ENCODE measurements around the gene SHANK3.
"Not testable (repeated sequence)": the region's sequence is repeated elsewhere in the genome, so short reads cannot be mapped to it uniquely, and the experiment has no call there.

Gene SHANK3

DNA sequence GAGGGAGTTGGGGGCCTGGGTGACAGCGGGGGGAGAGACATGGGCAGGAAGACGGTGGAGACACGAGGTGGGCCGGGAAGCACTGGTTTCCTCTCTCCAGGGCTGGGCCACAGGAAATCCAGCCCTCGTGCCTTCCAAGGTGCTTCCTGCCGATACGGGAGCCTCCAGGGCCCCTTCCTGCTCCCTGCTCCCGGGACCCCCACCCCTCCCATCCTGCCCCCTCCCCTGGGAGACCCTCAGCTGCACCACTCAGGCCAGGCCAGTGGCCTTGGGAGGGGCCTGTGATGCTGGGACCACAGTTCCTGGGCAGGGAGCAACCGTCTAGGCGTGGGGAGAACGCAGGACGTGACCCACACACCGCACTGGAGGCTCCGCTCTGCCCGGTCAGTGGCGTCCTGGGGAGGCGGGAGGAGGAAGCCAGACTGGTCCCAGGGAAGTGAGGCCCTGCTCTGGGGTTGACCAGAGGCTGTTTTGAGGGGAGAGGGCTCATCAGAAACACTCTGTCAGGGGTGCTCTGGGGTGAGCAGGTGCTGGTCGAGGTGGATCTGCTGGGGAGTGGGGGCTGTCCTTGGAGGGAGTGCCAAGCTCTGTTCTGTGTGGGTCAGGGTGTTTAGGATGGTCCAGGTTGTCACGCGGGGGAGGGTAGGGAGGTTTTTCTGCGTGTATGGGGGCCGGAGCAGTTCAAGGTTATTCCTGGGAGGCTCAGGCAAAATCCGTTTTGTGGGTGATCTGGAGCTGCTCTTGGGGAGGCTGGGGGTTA is at the start of gene SHANK3:
Gene SHANK3, plus strand, starts transcription at position 353 of the 760 bp plus-strand sequence.
- DNase-seq = no peak

DNA sequence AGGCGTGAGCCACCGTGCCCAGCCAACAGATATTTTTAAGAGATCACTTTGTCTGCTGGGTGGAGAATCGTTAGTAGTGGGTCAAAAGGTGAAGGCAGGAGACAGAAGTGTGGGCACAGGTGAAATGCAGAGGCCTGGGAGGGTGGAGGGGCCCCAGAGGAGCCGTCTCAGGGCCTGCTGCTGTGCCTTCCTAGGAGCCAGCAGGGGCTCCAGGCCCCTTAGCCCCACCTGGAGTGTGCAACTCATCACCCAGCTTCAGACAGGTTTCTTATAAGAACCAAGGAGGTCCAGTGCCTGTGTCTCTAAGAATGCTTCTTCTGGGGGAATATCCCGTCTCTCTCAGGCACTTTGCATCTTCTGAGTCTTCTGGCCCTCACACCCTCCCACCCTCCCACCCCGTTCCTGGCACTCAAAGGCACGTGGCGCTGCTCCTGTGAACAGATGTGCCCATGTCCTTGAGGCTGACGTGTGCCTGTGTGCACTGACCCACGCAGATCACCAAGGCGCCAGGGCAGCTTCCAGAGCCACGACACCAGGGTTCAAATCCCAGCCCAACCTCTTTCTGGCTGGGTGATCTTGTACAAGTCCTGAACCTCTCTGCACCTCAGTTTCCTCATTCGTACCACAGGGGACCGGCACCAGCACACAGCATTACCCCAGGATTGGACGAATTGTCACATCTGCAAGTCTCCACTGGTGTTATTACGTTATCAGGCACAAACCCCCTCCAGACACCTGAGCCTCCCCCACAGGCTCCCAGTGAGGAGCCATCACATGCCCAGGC is 48.1 kb upstream of the SHANK3 start:
- no peak for DNase-seq

DNA sequence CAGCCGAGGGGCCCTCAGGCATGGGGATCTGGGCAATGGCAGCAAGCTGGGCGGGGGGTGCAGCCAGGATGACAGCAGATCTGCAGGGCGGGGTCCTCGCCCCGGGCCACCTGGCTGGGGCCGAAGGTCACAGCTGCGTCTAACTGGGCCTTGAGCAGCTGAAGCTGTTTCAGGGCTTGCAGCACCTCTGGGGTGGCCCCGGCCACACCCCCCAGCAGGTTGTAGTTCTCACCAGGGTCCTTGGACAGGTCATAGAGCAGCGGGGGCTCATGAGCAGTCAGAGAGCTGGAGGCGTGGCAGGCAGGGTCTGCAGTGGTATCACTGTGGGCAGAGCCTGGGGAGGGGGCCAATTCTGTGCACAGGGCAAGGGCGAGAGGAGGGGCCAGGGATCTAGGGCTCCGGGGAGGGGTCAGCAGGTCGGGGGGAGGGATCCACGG is 47.5 kb upstream of the SHANK3 start:
- no peak for DNase-seq

DNA sequence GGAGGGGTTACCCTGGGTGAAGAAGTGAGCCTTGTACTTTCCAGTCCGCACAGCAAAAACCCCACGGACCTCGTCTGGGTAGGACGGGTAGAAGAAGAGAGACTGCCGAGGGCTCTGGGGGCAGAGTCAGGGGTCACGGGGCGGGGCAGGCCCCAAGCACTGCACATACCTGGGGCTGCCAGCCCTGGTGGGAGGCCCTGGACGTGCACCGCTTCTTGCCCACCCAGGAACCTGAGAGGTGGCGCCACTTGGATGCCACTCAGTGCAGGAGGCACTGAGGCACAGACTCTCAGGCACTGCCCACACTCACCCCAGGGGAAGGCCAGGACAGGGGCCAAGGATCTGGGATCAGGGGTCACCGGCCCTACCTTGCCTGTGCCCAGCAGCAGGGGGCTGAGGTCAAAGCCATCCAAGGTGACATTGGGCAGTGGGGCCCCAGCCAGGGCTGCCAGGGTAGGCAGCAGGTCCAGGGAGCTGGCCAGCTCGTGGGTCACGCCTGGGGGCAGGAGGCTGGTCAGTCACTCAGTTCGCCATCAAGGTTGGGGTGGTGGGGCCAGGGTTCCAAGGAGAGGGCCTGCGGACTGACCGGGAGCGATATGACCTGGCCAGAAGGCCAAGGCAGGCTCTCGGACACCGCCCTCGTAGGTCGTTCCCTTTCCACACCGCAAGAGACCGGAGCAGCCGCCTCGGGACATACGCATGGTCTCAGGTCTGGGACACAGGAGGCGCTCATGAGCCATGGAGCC is 46.9 kb upstream of the SHANK3 start:
- DNase-seq = no peak

DNA sequence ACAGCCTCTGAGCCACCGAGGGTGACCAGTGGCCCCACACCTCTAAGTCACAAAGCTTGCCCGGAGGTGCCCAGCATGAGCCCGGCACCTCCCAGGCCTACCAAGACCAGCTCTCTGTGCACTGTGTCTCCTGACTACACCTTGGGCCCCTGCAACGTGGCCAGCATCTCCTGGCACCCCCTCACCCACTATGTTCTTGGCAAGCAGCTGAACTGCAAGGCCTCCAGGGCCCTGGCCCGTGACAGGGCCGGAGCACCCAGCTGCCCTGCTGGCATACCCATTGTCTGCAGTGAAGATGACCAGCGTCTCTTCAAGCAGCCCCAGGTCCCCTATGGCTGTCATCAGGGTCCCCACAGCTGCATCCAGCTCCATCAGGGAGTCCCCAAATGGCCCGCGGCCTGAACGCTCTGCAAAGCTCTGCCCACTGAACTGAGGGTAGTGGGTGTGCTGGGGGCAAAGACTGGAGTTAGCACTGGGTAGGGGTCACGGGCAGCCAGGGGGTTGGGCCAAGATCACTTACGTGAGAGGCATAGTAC is 46.2 kb upstream of the SHANK3 start:
- DNase-seq = no peak

DNA sequence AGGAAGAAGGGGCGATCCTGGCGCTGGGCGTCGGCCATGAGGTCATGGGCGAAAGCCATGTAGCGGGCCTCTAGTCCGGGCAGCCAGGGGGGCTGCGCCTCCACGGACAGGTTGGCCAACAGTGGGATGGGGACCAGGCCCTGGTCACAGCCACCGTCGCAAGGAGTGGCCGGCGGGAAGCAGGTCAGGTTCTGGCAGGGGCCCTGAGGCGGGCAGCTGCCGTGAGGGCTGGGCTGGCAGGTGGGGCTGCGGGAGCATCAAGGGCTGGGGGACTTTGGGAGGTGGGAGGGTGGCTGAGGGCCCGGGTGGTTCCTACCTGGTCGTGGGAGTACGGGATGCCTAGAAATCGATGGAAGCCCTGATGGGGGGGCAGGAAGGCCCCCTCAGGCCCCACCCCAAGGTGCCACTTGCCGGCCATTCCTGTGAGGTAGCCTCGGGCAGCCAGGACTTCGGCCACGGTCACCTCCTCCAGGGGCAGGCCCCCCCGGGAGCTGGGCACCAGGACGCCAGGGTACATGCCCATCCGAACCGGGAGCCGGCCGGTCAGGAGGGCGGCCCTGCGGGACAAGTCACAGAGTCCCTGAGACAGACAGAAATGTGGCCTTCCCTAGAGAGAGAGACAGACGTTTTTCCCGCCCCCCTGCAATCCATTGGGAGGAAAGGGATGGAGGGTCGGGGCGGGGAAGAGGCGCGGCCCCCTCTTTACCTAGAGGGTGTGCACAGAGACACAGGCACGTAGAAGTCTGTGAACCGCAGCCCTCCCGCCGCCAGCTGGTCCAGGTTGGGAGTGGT is 45.6 kb upstream of the SHANK3 start:
- no peak for DNase-seq

DNA sequence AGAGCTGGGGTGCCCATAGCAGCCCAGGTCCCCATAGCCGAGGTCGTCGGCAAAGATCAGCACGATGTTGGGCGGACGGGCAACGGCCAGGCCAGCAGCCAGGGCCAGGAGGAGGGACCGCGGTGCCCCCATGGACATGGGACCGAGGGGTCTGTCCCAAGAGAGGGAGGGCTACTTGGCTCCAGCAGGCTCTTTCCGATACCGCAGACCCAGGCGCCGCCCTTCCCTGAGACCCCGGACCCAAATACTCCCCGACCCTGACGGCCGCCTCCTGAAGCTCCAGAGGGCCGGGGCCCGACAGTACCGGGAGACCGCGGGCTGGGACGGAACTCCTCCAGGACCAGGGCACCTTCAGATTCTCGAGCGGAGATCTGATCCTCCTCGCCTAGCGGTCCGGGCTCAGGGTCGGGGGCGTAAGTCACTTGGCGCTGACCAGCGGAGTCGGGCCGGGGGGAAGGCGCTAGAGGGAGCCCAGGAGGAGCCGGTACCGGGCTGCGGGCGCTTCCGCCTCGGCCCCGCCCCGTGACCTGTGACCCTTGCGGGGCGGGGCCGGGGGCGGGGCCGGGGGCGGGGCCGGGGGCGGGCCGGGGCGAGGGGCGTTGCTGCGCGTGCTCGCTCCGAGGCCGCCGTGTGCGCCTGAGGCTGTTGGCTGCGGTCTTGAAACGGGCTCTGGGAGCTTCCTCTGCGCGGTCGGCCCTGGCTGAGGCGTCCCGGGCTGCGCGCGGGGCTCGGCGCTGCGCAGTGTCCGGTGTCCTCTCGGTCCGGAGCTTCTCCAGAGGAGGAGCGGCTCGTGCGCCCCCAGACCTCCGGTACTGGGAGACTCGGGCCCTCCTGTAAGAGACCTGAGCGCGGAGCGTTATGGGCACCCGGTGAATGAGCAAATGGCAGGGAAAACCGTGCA is 44.7 kb upstream of the SHANK3 start, which contains the start of gene ARSA:
Gene ARSA, minus strand, starts transcription at position 511 of the 901 bp plus-strand sequence. Its CDS starts 373 bp downstream, at position 138.
- peak; percentile 56 for DNase-seq

DNA sequence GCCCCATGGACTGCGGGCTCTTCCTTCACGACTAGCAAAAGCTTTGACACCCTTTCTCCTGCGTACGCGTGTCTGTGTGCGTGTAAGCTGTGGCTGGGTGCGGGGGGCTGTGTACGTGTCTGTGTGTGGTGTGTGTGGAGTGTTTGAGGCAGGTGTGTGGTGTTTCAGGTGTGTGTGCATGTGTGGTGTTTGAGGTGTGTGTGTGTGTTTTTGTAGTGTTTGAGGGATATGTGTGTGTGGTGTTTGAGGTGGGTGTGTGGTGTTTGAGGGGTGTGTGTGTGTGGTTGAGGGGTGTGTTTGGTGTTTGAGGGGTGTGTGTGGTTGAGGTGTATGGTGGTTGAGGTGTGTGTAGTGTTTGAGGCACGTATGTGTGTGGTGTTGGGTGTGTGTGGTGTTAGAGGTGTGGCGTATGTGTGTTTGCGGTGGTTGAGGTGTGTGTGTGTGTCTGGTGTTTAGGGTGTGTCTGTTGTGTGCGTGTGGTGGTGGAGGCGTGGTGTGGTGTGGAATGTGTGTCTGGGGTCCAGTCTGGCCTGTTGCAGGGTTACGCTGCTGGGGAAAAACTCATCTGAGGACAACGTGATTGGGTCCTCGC is 44.0 kb upstream of the SHANK3 start:
- no peak for DNase-seq

DNA sequence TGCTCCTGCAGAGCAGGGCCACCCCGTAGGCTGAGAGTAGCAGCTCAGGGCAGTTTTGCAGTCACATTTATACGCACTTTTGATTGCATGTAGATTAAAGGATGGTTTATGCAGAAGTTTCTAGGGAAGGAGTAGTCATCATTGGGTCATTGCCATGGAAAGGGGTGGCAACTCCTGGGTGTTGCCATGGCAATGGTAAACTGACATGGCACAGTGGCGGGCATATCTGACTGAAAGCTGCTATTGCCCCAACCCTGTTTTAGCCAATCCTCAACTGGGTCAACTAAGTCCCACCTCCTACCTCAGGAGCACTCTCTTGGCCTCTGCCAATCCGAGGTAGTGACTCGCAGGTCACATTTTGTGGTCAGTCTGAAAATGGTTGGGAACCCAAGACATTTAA is 42.2 kb upstream of the SHANK3 start:
- DNase-seq = no peak

DNA sequence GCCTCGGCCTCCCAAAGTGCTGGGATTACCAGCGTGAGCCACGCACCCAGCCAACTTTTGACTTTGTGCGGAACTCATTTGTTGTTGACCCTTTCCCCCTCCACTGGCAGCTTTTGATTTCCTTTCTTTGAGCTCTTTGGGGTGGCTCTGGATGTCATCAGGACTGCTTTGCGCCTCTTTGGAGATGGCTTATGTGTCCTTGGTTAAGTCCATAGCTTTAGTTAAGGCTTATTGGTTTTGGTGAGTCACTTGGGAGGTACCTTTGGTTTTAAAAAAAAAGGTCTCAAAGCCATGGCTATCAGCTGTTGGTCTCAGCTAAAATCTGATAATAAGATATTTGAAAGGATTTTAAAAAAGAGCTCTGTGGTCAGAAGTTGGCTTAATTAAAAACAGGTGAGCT is 39.5 kb upstream of the SHANK3 start:
- DNase-seq = no peak

DNA sequence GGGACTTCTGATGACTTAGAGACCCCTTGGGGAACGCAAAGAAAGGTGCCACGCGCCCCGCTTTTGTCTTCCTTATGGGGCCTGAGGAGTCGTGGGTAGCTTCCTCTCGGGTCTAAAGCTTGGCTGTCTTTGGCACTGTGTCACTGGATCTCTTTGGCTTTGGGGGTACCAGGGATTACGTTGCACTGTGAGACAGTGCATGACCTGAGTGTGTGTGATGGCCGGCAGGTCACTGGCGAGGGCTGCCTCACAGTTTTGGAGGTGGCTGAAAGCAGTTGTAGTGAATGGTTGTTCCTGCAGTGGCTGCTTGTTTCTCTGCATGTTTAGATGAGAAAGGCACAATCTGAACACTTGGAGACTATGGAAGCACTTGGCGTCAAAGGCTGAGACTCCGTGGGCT is 38.9 kb upstream of the SHANK3 start:
- no peak for DNase-seq

DNA sequence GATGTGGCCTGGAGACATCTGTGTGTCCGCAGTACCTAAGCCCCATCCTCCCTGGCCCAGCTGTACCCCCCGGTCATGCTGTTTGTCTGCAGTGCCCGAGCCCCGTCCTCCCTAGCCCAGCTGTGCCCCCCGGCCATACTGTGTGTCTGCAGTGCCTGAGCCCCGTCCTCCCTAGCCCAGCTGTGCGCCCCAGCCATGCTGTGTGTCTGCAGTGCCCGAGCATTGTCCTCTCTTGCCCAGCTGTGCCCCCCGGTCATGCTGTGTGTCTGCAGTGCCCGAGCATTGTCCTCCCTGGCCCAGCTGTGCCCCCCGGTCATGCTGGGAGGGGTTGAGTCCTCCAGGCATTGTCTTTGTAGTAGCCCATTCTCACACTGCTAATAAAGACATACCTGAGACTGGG is 37.0 kb upstream of the SHANK3 start:
- no peak for DNase-seq

DNA sequence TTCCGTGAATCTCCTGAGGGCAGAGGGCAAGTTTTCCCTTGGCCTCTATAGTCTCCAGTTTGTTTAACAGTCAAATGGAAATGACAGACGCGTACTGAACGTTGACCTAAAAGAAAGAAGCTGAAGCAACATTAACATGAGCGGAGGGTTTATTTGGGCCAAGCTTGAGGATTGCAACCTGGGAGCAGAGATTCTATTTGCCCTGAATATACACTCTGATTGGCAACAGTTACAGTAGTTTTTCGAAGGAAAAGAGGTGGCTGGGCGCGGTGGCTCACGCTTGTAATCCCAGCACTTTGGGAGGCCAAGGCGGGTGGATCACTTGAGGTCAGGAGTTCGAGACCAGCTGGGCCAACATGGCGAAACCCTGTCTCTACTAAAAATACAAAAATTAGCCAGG is 32.3 kb upstream of the SHANK3 start:
- DNase-seq = not testable (repeated sequence)

DNA sequence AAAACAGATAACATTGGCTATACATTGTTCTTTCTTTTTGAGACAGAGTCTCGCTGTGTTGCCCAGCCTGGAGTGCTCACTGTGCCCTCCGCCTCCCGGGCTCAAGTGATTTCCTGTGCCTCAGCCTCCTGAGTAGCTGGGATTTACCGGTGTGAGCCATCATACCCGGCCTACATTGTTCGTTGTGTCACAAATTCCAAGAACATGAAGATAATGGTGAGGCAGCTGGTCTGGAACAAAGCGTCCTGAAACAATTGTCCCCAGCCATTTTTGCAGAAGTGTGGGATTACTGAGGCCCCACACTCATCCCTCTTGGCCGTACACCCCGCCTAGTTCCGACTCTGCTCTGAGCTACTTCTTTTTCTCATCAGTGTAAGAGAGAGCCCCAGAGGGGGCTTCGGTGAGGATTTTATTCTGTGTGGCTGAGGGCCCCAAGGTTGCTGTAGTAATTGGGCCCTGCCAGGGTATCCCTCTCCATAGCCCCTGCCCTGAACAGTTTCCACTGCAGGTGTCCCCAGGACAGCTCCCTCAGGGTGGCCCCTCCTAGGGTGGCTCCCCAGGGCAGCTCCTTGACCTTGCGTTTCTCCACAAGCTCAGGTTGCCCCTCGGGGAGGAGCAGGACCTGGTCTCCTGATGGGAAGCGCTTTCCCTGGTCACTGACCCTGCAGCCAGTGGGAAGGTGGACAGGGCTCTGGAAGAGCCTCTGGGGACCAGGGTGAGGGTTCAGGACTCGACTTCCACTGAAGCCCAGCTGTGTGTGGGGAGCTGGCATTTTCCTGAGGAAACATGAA is 31.6 kb upstream of the SHANK3 start:
- DNase-seq = no peak

DNA sequence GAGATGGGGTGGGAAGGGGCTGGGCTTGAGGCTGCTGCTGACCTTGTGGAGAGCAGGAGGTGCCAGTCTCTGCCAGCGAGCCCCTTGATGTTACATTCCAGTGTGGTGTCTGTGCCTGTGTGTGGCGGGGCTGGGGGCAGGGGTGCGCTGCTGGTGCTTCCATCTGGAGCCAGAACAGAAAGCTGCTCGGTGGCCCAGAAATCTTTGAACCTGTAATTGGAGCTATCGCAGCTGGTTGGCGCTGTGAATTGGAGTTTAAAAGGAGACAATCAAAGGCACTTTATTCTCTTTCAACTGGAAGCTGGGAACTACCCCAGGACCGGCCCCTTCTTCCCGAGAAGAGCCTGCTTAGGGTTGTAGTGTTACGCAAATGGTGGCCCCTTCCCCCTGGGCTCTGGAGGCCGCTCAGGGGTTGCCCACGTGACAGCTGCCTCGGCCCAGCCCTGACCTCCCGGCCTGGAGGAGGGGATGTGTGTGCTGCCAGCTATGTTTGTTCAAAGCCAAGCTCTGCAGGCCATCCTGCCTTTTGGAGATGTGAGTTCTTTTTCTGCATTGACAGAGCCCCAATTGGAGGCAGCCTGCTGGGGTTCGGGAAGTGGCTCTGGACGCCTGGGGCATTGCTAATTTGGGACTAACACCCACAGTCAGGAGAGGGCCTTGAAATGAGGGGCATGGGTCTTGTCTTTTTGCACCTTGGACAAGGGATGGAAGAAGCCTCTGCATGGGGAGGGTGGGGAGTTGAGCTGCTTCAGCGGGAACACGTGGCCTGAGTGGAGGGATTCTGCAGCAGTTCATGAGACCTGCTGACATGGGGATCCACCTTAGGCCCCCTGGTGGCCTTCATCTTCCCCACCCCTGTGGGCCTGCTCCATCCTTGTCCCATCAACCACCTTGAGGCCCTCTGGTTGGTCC is 30.7 kb upstream of the SHANK3 start:
- DNase-seq = no peak

DNA sequence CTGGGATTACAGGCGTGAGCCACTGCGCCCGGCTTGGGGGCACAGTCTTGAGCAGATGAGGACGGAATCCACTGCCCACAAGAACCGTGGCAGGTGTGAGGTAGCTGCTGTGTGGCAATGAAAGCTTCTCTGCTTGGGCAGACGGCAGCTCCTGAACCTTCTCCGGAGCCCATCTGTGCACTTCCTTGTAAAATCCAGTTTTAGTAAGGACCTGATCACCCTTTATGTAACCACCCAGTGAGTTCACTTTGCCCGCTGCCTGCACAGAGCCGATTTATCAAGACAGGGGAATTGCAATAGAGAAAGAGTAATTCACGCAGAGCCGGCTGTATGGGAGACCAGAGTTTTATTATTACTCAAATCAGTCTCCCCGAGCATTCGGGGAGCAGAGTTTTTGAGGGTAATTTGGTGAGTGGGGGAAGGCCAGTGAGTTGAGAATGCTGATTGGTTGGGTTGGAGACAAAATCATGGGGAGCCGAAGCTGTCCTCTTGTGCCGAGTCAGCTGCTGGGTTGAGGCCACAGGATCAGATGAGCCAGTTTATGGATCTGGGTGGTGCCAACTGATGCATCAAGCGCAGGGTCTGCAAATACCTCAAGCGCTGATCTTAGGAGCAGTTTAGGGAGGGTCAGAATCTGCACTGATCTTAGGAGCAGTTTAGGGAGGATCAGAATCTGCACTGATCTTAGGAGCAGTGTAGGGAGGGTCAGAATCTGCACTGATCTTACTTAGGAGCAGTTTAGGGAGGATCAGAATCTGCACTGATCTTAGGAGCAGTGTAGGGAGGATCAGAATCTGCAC is 29.4 kb upstream of the SHANK3 start:
- not testable (repeated sequence) for DNase-seq

DNA sequence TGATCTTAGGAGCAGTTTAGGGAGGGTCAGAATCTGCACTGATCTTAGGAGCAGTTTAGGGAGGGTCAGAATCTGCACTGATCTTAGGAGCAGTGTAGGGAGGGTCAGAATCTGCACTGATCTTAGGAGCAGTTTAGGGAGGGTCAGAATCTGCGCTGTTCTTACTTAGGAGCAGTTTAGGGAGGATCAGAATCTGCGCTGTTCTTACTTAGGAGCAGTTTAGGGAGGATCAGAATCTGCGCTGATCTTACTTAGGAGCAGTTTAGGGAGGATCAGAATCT is 28.9 kb upstream of the SHANK3 start:
- not testable (repeated sequence) for DNase-seq

DNA sequence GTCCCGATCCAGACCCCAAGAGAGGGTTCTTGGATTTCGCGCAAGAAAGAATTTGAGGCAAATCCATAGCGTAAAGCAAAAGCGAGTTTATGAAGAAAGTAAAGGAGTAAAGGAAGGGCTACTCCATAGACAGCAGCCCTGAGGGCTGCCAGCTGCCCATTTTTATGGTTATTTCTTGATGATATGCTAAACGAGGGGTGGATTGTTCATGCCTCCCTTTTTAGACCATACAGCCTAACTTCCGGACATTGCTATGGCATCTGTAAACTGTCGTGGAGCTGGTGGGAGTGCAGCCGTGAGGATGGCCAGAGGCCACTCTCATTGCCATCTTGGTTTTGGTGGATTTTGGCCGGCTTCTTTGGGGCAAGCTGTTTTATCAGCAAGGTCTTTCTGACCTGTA is 19.4 kb upstream of the SHANK3 start:
- no peak for DNase-seq
